DND-41 (cell line): ENCODE measurements around the gene ENKD1.

Experiments used
- ATAC-seq: fragments of 200-7000 bp; cut with Tn5 transposase; 3 replicates; pipeline ENCODE4 v1.9.1; 2021; ENCODE audit warnings: low read depth; ENCODE audit not compliant: insufficient read depth
- DNase-seq: peaks from one replicate; pipeline ENCODE4 v3.0.0-alpha.2; 2020
- H2AFZ ChIP-seq: 2 replicates; pipeline ENCODE4 v1.6.0; 2012; ENCODE audit warnings: low read depth, low read length
- H3K27ac ChIP-seq: 2 replicates; pipeline ENCODE4 v1.5.1; 2012; ENCODE audit warnings: low read length, inconsistent platforms
- H3K27me3 ChIP-seq: fragments of 200-600 bp; sonication (generic); 2 replicates; pipeline ENCODE4 v1.6.0; 2012; ENCODE audit warnings: low read length, mild to moderate bottlenecking, inconsistent platforms; ENCODE audit not compliant: insufficient read depth, poor library complexity
- H3K36me3 ChIP-seq: 2 replicates; pipeline ENCODE4 v1.5.1; 2012; ENCODE audit warnings: low read length, inconsistent platforms; ENCODE audit not compliant: insufficient read depth
- H3K4me1 ChIP-seq: 2 replicates; pipeline ENCODE4 v1.5.1; 2012; ENCODE audit warnings: mild to moderate bottlenecking, low read length; ENCODE audit not compliant: insufficient read depth
- H3K4me2 ChIP-seq: 2 replicates; pipeline ENCODE4 v1.6.0; 2012; ENCODE audit warnings: mild to moderate bottlenecking, moderate library complexity, low read length, inconsistent platforms; ENCODE audit not compliant: insufficient read depth
- H3K4me3 ChIP-seq, 2 experiments: fragments of 200-600 bp in 1 of 2; shearing (Covaris generic) in 1 of 2; 2 replicates each; pipeline ENCODE4 v1.5.1; 2012 to 2016; ENCODE audit warnings: inconsistent platforms in 2 of 2, low read length in 2 of 2, mild to moderate bottlenecking in 2 of 2, low read depth in 1 of 2, moderate library complexity in 1 of 2
- H3K79me2 ChIP-seq: 2 replicates; pipeline ENCODE4 v1.6.0; 2012; ENCODE audit warnings: low read length, inconsistent platforms; ENCODE audit not compliant: insufficient read depth
- H3K9ac ChIP-seq: 2 replicates; pipeline ENCODE4 v1.6.0; 2012; ENCODE audit warnings: low read depth, mild to moderate bottlenecking, inconsistent platforms, low read length, moderate library complexity
- H3K9me3 ChIP-seq: 2 replicates; pipeline ENCODE4 v1.5.1; 2012; ENCODE audit warnings: low read length, moderate library complexity, mild to moderate bottlenecking, inconsistent platforms; ENCODE audit not compliant: insufficient read depth, severe bottlenecking
- H4K20me1 ChIP-seq: 2 replicates; pipeline ENCODE4 v1.6.0; 2012; ENCODE audit warnings: low read length; ENCODE audit not compliant: insufficient read depth
- CTCF ChIP-seq: IDR thresholded peaks from 2 replicates; pipeline ENCODE4 v1.5.1; 2012; ENCODE audit warnings: borderline replicate concordance, low read length, moderate library complexity, mild to moderate bottlenecking; ENCODE audit not compliant: poor library complexity, severe bottlenecking; ENCODE audit errors: extremely low read depth
- EZH2 ChIP-seq: IDR thresholded peaks from 3 replicates; pipeline ENCODE4 v1.6.1; 2012; ENCODE audit warnings: borderline replicate concordance, low read depth, mild to moderate bottlenecking, moderate library complexity, low read length, inconsistent platforms; ENCODE audit not compliant: severe bottlenecking

ENKD1 gene

GRCh38 chr16:67683767-67684166 is 17.2 kb upstream of the ENKD1 start:
- H3K4me3 ChIP-seq: no peak overlapping the region
- no peak for TF ChIP-seq CTCF
- no peak for TF ChIP-seq EZH2
- no peak overlapping the region for H3K9ac ChIP-seq
- no peak overlapping the region for H3K4me2 ChIP-seq
- 0 out of 2 replicates have a peak, but pooled peaks cover 5% of the 10 kb centered on the region for H3K79me2 ChIP-seq
- ATAC-seq (no peak), DNase-seq (no peak)
- H4K20me1 ChIP-seq: no peaks in the 10 kb centered on the region
- peaks cover 35% of the 10 kb centered on the region for H3K36me3 ChIP-seq
- H2AFZ ChIP-seq: no peak overlapping the region
- H3K27ac ChIP-seq: no peak overlapping the region
- no peaks in the 10 kb centered on the region for H3K9me3 ChIP-seq
- no peaks in the 10 kb centered on the region for H3K27me3 ChIP-seq
- H3K4me1 ChIP-seq: no peaks in the 10 kb centered on the region

GRCh38 chr16:67679935-67680897 is 13.7 kb upstream of the ENKD1 start:
- ATAC-seq (no peak), DNase-seq (no peak)
- no peaks in the 10 kb centered on the region for H3K4me1 ChIP-seq
- no peak overlapping the region for H3K9ac ChIP-seq
- no peak for TF ChIP-seq EZH2
- TF ChIP-seq CTCF: no peak
- no peaks in the 10 kb centered on the region for H3K9me3 ChIP-seq
- H3K27me3 ChIP-seq: no peaks in the 10 kb centered on the region
- no peaks in the 10 kb centered on the region for H4K20me1 ChIP-seq
- no peak overlapping the region for H2AFZ ChIP-seq
- no peak overlapping the region for H3K27ac ChIP-seq
- H3K4me2 ChIP-seq: no peak overlapping the region
- H3K36me3 ChIP-seq: peaks cover 44% of the 10 kb centered on the region
- H3K4me3 ChIP-seq: no peak overlapping the region
- no peaks in the 10 kb centered on the region for H3K79me2 ChIP-seq

GRCh38 chr16:67678354-67679023 is 11.9 kb upstream of the ENKD1 start:
- DNase-seq: no peak
- Histone ChIP-seq H2AFZ (no peak overlapping the region), H3K27ac (no peak overlapping the region), H4K20me1 (no peaks in the 10 kb centered on the region), H3K4me3 (no peak overlapping the region), H3K27me3 (no peaks in the 10 kb centered on the region), H3K9me3 (no peaks in the 10 kb centered on the region), H3K4me1 (no peaks in the 10 kb centered on the region), H3K36me3 (peaks cover 37% of the 10 kb centered on the region), H3K9ac (no peak overlapping the region), H3K79me2 (no peaks in the 10 kb centered on the region), H3K4me2 (no peak overlapping the region)
- ATAC-seq: no peak
- TF ChIP-seq CTCF: no peak
- TF ChIP-seq EZH2: no peak
